Smooth muscle cell (in vitro differentiated cells): ENCODE data around the gene OVAAL. TPM values are rescaled to one million over a fixed set of nuclear protein-coding genes. Genes with fewer than 3 reads are reported as not detected.
A peak's percentile ranks its signal among the peaks of the same experiment; 100 is the strongest.

Experiments used
- DNase-seq: peaks from one replicate; lab custom pipeline; 2025; ENCODE audit not compliant: unreplicated experiment; lab: John Stamatoyannopoulos, UW
- H2AFZ ChIP-seq: fragments of 200-600 bp; sonication (generic); 2 replicates; pipeline ENCODE4 v1.6.0; 2016; ENCODE audit warnings: antibody characterized with exemption, low read depth, mild to moderate bottlenecking
- H3F3A ChIP-seq: fragments of 200-600 bp; sonication (generic); 2 replicates; pipeline ENCODE4 v1.6.0; 2017; ENCODE audit warnings: antibody characterized with exemption, low read depth
- H3K27ac ChIP-seq: fragments of 200-600 bp; sonication (generic); 2 replicates; pipeline ENCODE4 v1.5.1; 2016; ENCODE audit warnings: low read depth, mild to moderate bottlenecking
- H3K27me3 ChIP-seq: fragments of 200-600 bp; sonication (generic); 2 replicates; pipeline ENCODE4 v1.6.1; 2016; ENCODE audit warnings: low read depth, mild to moderate bottlenecking
- H3K36me3 ChIP-seq: fragments of 200-600 bp; sonication (generic); 2 replicates; pipeline ENCODE4 v1.5.1; 2016; ENCODE audit warnings: low read depth
- H3K4me1 ChIP-seq: fragments of 200-600 bp; sonication (generic); 2 replicates; pipeline ENCODE4 v1.5.1; 2016; ENCODE audit warnings: low read depth
- H3K4me2 ChIP-seq: fragments of 200-600 bp; sonication (generic); 2 replicates; pipeline ENCODE4 v1.6.0; 2016; ENCODE audit warnings: mild to moderate bottlenecking
- H3K4me3 ChIP-seq: fragments of 200-600 bp; sonication (generic); 2 replicates; pipeline ENCODE4 v1.5.1; 2016; ENCODE audit warnings: mild to moderate bottlenecking
- H3K79me2 ChIP-seq: fragments of 200-600 bp; sonication (generic); 2 replicates; pipeline ENCODE4 v1.6.0; 2016; ENCODE audit warnings: low read depth, mild to moderate bottlenecking
- H3K9ac ChIP-seq: fragments of 200-600 bp; sonication (generic); 2 replicates; pipeline ENCODE4 v1.6.0; 2016; ENCODE audit warnings: low read depth
- H3K9me3 ChIP-seq: fragments of 200-600 bp; sonication (generic); replicated peaks from 2 replicates; pipeline ENCODE4 v1.5.1; 2016; ENCODE audit warnings: low read depth
- H4K20me1 ChIP-seq: fragments of 200-600 bp; sonication (generic); 2 replicates; pipeline ENCODE4 v1.6.0; 2016; ENCODE audit warnings: low read depth
- WGBS: methylation state at CpG from one replicate; pipeline ENCODE4 v1.1.7; 2016; ENCODE audit warnings: low lambda C conversion rate; 5-methylcytosine and 5-hydroxymethylcytosine counted together
- polyA plus RNA-seq: library from polyadenylated mRNA; unstranded; fragments of >200 nt; fragmentation: Nextera tagmentation; extraction: Ambion mirVana; gene quantifications from 2 replicates; pipeline ENCODE4 v1.2.1, GENCODE V29; 2016
- total RNA-seq: library from RNA; depleted of rRNA; stranded (reverse); fragments of >200 nt; gene quantifications from 2 replicates; pipeline ENCODE4 v1.2.3, GENCODE V29; 2014
- TF ChIP-seq, protein P1 (sequence below): fragments of 200-600 bp; sonication (generic); IDR thresholded peaks from 2 replicates; pipeline ENCODE4 v1.5.1; 2017; ENCODE audit warnings: borderline replicate concordance, mild to moderate bottlenecking, antibody characterized with exemption; ENCODE audit not compliant: insufficient read depth, poor library complexity, severe bottlenecking

OVAAL gene
- total and polyA plus RNA-seq, 2 experiments from 2014 or later = not detected

DNA sequence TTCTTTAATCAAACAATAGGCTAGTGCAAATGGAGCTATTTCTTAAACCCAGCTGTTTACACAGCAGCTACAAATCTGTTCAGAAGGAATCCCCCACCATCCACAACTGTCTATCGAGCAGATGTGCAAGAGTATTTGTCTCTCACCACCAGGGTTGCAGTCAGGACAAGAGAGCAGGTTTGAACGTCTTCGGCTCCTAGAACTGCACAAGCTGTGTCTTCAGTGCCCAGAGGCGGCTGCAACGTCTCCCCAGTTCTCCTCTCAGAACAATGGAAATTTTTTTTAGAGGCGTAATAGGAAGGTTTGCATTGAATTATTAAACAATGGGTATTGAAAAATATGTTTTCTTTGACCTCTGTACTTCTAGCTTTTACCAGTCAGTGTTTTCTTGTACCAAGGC lies 7.3 kb downstream of the OVAAL start:
- Histone ChIP-seq H3K9me3 (no peaks in the 10 kb centered on the region), H3K4me2 (no peak overlapping the region), H2AFZ (no peak overlapping the region), H3K36me3 (no peaks in the 10 kb centered on the region), H3K79me2 (no peaks in the 10 kb centered on the region), H3K27me3 (no peaks in the 10 kb centered on the region), H4K20me1 (no peaks in the 10 kb centered on the region), H3K4me3 (no peak overlapping the region), H3K9ac (no peak overlapping the region), H3K4me1 (peaks cover 12% of the 10 kb centered on the region), H3K27ac (no peak overlapping the region), H3F3A (no peaks in the 10 kb centered on the region)
- 93% methylated on average over 6 of the region's 6 CpGs for WGBS
- TF ChIP-seq, protein P1, sequence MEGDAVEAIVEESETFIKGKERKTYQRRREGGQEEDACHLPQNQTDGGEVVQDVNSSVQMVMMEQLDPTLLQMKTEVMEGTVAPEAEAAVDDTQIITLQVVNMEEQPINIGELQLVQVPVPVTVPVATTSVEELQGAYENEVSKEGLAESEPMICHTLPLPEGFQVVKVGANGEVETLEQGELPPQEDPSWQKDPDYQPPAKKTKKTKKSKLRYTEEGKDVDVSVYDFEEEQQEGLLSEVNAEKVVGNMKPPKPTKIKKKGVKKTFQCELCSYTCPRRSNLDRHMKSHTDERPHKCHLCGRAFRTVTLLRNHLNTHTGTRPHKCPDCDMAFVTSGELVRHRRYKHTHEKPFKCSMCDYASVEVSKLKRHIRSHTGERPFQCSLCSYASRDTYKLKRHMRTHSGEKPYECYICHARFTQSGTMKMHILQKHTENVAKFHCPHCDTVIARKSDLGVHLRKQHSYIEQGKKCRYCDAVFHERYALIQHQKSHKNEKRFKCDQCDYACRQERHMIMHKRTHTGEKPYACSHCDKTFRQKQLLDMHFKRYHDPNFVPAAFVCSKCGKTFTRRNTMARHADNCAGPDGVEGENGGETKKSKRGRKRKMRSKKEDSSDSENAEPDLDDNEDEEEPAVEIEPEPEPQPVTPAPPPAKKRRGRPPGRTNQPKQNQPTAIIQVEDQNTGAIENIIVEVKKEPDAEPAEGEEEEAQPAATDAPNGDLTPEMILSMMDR = no peak
- DNase-seq = no peak

DNA sequence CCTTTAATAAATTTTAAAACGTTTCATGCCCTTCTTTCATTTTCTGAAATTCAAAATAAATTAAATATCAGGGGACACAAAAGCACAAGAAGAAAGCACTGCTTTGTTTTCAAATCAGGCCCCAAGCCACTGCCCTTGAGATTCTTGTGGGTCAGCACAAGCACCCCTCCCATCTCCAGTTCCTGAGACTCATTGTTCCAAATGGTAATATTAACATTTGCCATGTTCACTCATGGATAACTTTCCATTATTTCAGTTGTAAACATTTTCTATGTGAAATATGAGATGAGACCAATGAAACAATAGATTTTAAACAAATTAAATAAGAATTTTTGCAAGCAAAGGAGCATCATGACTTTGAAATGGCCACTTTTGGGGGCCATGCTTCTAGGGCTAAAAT lies 7.7 kb downstream of the OVAAL start:
- Histone ChIP-seq H3K4me1 (peaks cover 16% of the 10 kb centered on the region), H3K27me3 (no peaks in the 10 kb centered on the region), H3F3A (no peaks in the 10 kb centered on the region), H4K20me1 (no peaks in the 10 kb centered on the region), H3K9ac (no peak overlapping the region), H2AFZ (no peak overlapping the region), H3K9me3 (no peaks in the 10 kb centered on the region), H3K36me3 (no peaks in the 10 kb centered on the region), H3K27ac (no peak overlapping the region), H3K4me2 (no peak overlapping the region), H3K4me3 (no peak overlapping the region), H3K79me2 (no peaks in the 10 kb centered on the region)
- no peak for DNase-seq
- TF ChIP-seq, protein P1 = no peak
- 62% methylated on average over 1 of the region's 1 CpG for WGBS

DNA sequence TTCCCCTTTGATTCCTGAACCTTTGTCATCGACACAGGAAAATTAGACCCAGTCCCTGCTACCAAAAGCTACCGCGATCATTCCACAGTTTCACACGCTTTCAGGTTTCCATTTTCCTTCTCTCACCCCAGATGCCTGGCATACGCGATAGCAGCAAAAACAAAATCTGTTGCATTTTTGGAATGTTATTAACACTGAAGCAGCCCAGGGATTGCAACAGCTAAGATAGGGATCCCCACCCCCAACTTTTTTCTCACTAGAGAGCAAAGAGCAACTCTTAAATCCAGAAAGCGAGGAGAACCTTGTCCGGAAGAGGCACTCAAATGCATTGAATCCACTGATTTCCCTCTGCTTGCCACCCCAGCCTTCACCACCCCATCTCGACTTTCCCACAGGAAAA lies 8.9 kb downstream of the OVAAL start:
- Histone ChIP-seq H2AFZ (no peak overlapping the region), H4K20me1 (no peaks in the 10 kb centered on the region), H3K4me2 (peak overlapping the region; percentile 55), H3K4me3 (no peak overlapping the region), H3K79me2 (no peaks in the 10 kb centered on the region), H3K36me3 (no peaks in the 10 kb centered on the region), H3F3A (no peaks in the 10 kb centered on the region), H3K4me1 (peaks cover 20% of the 10 kb centered on the region), H3K9ac (no peak overlapping the region), H3K27me3 (no peaks in the 10 kb centered on the region), H3K27ac (no peak overlapping the region), H3K9me3 (no peaks in the 10 kb centered on the region)
- TF ChIP-seq, protein P1 = no peak
- WGBS = 80% methylated on average over 9 of the region's 9 CpGs
- DNase-seq = no peak

DNA sequence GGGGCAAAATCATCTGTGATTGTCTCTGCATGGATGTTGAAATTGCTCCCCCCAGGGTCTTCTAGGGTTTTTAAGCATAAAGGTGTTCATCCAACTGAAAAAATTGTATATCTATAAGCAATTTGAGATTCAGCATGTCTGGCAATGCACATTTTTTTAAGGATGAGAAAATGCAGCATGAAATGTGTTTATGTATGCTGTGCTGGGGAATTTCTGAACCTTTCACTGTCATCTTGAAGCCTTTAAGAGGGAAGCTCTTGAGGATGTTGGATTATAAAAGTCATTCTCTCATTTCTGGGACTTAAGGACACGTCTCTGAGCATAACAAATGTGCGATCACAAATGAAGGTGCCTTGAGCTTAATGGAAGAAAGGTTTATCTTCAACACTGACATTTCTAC lies 9.4 kb downstream of the OVAAL start:
- no peaks in the 10 kb centered on the region for H3F3A ChIP-seq
- peak overlapping the region; percentile 55 for H3K4me2 ChIP-seq
- no peak overlapping the region for H3K27ac ChIP-seq
- no peaks in the 10 kb centered on the region for H4K20me1 ChIP-seq
- WGBS = 73% methylated on average over 2 of the region's 2 CpGs
- no peaks in the 10 kb centered on the region for H3K9me3 ChIP-seq
- no peak for DNase-seq
- H3K4me3 ChIP-seq = no peak overlapping the region
- H2AFZ ChIP-seq = no peak overlapping the region
- no peaks in the 10 kb centered on the region for H3K79me2 ChIP-seq
- H3K27me3 ChIP-seq = no peaks in the 10 kb centered on the region
- no peaks in the 10 kb centered on the region for H3K36me3 ChIP-seq
- TF ChIP-seq, protein P1 = no peak
- H3K4me1 ChIP-seq = peaks cover 20% of the 10 kb centered on the region
- no peak overlapping the region for H3K9ac ChIP-seq
